Type B pancreatic cell (in vitro differentiated cells): ENCODE measurements around the gene HIVEP3. TPM values are rescaled to one million over a fixed set of nuclear protein-coding genes. Genes with fewer than 3 reads are reported as not detected.

Experiments
- DNase-seq: peaks from one replicate; pipeline ENCODE4 v3.0.0; 2021; ENCODE audit warnings: mixed read lengths; ENCODE audit not compliant: unreplicated experiment; ENCODE audit errors: extremely low spot score
- H3K27ac Mint-ChIP-seq: 2 replicates; pipeline ENCODE4 v1.8.0; 2021; ENCODE audit warnings: mild to moderate bottlenecking, mixed read lengths
- H3K27me3 Mint-ChIP-seq: 2 replicates; pipeline ENCODE4 v1.8.0; 2021; ENCODE audit warnings: mixed read lengths
- H3K36me3 Mint-ChIP-seq: 2 replicates; pipeline ENCODE4 v1.8.0; 2021; ENCODE audit warnings: mixed read lengths
- H3K4me1 Mint-ChIP-seq: one replicate; pipeline ENCODE4 v1.8.0; 2021; ENCODE audit warnings: mixed read lengths; ENCODE audit not compliant: unreplicated experiment
- H3K4me3 Mint-ChIP-seq: 2 replicates; pipeline ENCODE4 v1.8.0; 2021; ENCODE audit warnings: mild to moderate bottlenecking, mixed read lengths
- H3K9me3 Mint-ChIP-seq: 2 replicates; pipeline ENCODE4 v1.8.0; 2021; ENCODE audit warnings: mixed read lengths
- total RNA-seq: library from RNA; stranded (reverse); gene quantifications from 2 replicates; pipeline ENCODE4 v1.2.1, GENCODE V29; 2021; ENCODE audit warnings: low replicate concordance
- TF ChIP-seq, protein P1 (sequence below): fragments of 200-600 bp; sonication (generic); conservative IDR thresholded peaks from 2 replicates; pipeline ENCODE4 v1.5.0; 2021; ENCODE audit warnings: antibody characterized with exemption, mild to moderate bottlenecking

The HIVEP3 gene
- total RNA-seq, 1 donor from 2014 or later = 9.2 TPM

DNA sequence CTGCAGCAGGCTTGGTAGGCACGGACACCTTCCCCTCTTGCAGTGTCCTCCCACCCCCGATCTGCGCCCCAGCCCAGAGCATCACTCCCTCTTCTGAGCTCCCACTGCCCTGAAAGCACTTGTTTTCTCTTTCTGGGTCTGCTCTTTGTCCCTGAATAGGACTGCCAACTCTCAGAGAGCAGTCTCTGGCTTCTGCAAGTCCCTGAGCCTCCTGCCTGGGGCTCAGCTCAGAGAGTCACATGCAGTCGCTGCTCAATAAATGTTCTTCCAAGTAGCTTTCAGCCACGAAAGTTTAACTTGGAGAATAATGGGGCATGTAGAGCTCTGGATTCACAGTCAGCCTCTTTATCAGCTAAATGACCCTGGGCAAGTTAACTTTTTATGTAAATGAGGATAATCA lies 205.6 kb downstream of the HIVEP3 start:
- peaks cover 21% of the 10 kb centered on the region for H3K4me1 Mint-ChIP-seq
- no peak for DNase-seq
- TF ChIP-seq, protein P1, sequence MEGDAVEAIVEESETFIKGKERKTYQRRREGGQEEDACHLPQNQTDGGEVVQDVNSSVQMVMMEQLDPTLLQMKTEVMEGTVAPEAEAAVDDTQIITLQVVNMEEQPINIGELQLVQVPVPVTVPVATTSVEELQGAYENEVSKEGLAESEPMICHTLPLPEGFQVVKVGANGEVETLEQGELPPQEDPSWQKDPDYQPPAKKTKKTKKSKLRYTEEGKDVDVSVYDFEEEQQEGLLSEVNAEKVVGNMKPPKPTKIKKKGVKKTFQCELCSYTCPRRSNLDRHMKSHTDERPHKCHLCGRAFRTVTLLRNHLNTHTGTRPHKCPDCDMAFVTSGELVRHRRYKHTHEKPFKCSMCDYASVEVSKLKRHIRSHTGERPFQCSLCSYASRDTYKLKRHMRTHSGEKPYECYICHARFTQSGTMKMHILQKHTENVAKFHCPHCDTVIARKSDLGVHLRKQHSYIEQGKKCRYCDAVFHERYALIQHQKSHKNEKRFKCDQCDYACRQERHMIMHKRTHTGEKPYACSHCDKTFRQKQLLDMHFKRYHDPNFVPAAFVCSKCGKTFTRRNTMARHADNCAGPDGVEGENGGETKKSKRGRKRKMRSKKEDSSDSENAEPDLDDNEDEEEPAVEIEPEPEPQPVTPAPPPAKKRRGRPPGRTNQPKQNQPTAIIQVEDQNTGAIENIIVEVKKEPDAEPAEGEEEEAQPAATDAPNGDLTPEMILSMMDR = no peak
- H3K4me3 Mint-ChIP-seq = no peak overlapping the region
- H3K27ac Mint-ChIP-seq = no peak overlapping the region
- H3K9me3 Mint-ChIP-seq = no peaks in the 10 kb centered on the region
- no peaks in the 10 kb centered on the region for H3K36me3 Mint-ChIP-seq
- peaks cover 4% of the 10 kb centered on the region for H3K27me3 Mint-ChIP-seq

DNA sequence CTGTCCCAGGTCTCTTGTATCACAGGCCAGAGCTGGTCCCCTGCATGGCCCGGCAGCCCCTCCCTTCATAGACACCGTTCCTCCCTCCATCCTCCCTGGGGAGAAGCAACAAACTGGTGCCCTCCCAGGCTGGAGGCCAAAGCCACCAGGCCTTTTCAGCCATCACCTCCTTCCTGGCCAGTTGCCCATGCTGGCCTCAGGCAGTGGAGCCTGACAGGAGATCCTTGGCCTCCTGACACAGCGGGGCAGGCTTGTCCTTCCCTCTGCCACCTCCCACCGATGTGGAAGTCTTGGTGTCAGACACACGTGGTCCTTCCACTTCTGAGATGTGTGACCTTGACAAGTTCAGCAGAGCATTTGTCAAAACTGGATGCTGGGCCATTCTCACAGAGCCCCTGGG lies 206.0 kb downstream of the HIVEP3 start:
- DNase-seq = no peak
- H3K9me3 Mint-ChIP-seq = no peaks in the 10 kb centered on the region
- TF ChIP-seq, protein P1 = no peak
- H3K36me3 Mint-ChIP-seq = no peaks in the 10 kb centered on the region
- H3K4me1 Mint-ChIP-seq = peaks cover 21% of the 10 kb centered on the region
- H3K27ac Mint-ChIP-seq = no peak overlapping the region
- peaks cover 6% of the 10 kb centered on the region for H3K27me3 Mint-ChIP-seq
- H3K4me3 Mint-ChIP-seq = no peak overlapping the region

DNA sequence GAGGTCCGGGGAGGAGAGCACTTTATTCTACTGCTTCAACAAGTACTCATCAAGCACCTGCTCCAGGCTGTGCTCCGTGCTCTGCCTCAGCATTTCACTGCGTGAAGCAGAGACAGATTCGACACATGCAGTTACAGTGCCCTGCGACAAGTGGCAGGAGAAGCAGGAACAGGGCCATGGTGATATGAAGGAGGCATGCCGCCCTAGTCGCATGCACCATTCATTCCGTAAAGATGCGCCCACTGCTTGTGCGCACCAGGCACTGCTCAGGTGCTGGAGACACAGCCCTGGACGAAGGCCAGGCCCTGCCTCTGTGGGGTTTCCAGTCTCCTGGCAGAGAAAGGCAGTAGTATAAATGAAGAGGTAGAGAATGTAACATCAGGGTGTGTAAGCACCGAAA lies 206.6 kb downstream of the HIVEP3 start:
- peaks cover 21% of the 10 kb centered on the region for H3K4me1 Mint-ChIP-seq
- no peak overlapping the region for H3K27ac Mint-ChIP-seq

DNA sequence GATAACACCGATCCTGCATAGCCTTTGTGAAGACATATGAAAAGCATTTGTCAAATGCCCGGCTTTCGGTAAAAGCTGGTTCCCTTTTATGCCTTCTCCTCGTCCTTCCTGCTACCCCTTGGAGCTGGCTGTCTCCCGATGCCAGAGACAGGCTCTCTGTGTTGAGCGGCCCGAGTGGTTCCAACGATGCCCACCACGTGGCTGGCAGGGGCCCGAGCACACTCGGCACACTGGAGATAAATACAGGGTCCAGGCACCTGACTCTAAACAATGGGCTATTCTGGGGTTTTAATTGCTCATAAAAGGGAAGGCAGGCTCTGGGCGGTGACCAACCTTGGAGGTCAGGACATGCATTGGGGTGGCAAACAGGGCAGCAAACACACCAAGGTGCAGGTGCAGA lies 207.1 kb downstream of the HIVEP3 start:
- Mint-ChIP-seq H3K27me3 (peaks cover 13% of the 10 kb centered on the region), H3K4me3 (no peak overlapping the region), H3K27ac (no peak overlapping the region), H3K36me3 (no peaks in the 10 kb centered on the region), H3K4me1 (peaks cover 21% of the 10 kb centered on the region), H3K9me3 (no peaks in the 10 kb centered on the region)
- TF ChIP-seq, protein P1 = no peak
- no peak for DNase-seq

More for the DNA sequence above, 206.6 kb downstream of the HIVEP3 start:
- Mint-ChIP-seq H3K27me3 (peaks cover 10% of the 10 kb centered on the region), H3K36me3 (no peaks in the 10 kb centered on the region), H3K9me3 (no peaks in the 10 kb centered on the region), H3K4me3 (no peak overlapping the region)
- TF ChIP-seq, protein P1 = no peak
- no peak for DNase-seq

DNA sequence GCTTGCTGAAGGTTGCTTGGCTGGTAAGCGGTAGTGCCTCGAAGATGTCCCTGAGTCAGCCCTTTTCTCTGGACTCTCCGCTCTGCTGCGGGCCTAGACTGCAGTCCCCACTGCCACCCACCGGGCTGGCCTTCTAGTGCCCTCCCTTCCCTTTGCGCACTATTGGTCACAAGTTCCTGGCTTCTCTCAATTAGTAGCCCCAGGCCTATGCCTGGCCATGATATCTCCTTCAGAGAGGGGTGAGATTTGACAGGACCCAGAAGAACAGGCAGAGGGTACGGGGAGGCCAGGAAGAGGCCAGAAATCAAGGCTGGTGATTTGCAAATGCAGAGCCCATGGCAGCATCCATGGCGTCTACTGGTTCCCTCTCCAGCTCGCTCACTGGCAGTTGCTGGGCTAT lies 207.7 kb downstream of the HIVEP3 start:
- no peak for DNase-seq
- Mint-ChIP-seq H3K9me3 (no peaks in the 10 kb centered on the region), H3K27me3 (peaks cover 16% of the 10 kb centered on the region), H3K36me3 (no peaks in the 10 kb centered on the region), H3K27ac (no peak overlapping the region), H3K4me3 (no peak overlapping the region), H3K4me1 (peaks cover 20% of the 10 kb centered on the region)
- TF ChIP-seq, protein P1 = no peak

DNA sequence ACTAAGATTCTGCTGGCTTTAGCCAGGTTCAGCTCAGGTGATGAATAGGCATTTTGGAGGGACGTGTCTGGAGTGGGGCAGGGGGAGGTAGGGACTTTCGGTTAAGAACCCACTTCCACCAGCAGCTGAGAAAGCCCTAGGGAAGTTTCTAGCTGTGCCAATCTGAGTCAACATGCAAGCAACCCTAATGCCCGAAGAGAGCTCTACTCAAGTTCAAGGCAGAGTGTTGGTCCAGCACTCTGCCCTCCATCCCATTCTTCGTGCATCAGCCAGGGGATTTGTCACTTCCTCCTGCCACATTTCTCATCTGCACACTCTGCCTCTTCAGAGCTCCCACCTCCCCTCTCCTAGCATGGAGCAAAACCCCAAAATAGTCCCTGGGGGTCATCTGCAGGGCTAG lies 208.8 kb downstream of the HIVEP3 start:
- Mint-ChIP-seq H3K27ac (no peak overlapping the region), H3K36me3 (no peaks in the 10 kb centered on the region), H3K4me3 (no peak overlapping the region), H3K9me3 (no peaks in the 10 kb centered on the region), H3K27me3 (peaks cover 16% of the 10 kb centered on the region), H3K4me1 (peaks cover 16% of the 10 kb centered on the region)
- TF ChIP-seq, protein P1 = no peak
- DNase-seq = no peak
